ENCODE measurements around the gene KLHL42.
"Not testable (repeated sequence)": the region's sequence is repeated elsewhere in the genome, so short reads cannot be mapped to it uniquely, and the experiment has no call there.

Gene KLHL42, protein sequence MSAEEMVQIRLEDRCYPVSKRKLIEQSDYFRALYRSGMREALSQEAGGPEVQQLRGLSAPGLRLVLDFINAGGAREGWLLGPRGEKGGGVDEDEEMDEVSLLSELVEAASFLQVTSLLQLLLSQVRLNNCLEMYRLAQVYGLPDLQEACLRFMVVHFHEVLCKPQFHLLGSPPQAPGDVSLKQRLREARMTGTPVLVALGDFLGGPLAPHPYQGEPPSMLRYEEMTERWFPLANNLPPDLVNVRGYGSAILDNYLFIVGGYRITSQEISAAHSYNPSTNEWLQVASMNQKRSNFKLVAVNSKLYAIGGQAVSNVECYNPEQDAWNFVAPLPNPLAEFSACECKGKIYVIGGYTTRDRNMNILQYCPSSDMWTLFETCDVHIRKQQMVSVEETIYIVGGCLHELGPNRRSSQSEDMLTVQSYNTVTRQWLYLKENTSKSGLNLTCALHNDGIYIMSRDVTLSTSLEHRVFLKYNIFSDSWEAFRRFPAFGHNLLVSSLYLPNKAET

DNA sequence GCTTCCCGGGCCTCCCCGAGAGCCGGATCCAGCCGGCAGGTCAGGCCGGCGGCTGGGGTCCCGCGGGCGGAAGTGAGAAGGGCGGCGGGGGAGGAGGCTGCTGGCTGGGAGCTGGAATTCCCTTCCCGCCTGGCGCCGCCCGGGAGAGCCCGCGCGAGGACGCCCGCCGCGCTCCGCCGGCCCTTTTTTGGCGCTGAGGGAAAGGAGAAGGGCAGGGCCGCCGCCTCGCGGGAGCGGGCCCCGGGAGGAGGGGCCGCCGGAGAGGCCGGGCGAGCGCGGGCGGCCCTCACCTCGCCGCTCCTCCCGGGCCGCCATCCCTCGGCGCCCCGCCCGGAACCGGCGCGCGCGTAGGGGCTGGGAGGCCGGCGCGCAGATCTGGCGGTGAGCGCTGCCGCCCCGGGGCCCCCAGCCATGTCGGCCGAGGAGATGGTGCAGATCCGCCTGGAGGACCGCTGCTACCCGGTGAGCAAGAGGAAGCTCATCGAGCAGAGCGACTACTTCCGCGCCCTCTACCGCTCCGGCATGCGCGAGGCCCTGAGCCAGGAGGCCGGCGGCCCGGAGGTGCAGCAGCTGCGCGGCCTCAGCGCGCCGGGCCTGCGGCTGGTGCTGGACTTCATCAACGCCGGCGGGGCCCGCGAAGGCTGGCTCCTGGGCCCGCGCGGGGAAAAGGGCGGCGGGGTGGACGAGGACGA is at the start of gene KLHL42, which contains the start of gene MANSC4:
KLHL42 (plus strand) TSS at position 314 of the 692 bp plus-strand sequence; CDS start at position 412, 98 bp downstream.
MANSC4 (minus strand) TSS at position 317 of the 692 bp plus-strand sequence. CDS start 8,960 bp downstream, outside the sequence.
- DNase-seq (ENCODE audit: low spot score) = peak; percentile 64

DNA sequence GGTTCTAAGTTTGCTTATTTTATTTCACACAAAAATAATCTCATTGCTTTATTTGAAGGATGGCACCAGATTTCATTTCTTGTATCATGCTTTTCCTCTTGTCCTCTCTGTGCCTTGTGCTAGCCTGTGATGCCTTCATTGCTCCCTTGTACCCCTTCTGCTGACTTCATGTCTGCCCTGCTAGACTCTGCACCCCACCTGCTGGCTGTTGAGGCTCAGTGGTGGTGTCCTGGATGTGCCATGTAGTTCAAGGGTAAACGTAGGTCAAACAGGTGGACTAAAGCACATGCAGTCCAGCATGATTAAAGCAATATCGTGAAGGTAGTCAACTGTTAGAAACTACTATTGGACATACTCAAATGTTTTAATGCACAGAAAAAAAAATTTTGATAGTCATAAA is 47.8 kb upstream of the KLHL42 start:
- no peak for DNase-seq (ENCODE audit: low spot score)

DNA sequence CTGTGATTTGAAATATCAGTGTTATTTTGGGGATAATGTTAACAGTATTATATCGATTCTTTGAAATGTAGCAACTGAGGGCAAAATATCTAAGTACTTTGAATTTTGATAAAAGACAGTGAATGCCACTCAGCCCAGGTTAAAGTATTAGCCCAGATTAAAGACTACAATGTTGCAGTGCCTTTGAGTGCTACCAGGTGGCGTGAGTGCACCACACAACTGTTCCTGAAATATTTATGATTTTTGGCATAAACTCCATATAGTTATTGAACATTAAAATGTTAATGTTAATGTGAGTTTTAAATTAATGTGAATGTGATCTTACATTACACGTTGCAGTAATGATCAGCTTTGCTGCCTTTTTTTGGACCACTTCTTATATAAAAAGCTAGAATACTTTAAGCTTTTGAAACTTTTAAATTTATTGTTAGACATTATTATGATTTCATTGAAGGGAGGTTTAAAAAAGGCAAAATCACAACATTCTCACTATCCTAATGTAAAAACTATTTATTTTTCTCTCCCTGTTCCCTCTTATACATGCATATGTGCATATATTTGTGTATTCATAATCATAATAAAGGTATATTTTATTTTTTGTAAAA is 46.9 kb upstream of the KLHL42 start:
- DNase-seq (ENCODE audit: low spot score) = no peak

DNA sequence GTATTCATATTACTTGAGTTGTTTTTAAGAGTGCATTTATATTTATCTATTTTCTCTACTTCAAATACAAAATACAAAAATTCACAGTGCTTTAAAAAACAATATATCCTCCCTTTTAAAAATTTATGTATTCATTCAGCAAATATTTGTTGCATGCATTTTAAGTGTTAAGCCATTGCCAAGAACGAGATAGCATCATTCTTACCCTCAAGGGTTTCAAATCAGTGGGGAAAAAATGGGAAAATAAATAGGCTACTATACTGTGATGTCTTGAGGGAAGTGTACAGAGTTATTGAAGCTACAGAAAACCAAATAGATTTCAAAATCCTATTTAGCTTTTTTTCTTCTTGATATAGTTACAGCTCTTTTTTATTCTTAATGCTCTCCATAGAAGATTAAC is 46.2 kb upstream of the KLHL42 start:
- DNase-seq (ENCODE audit: low spot score) = no peak

DNA sequence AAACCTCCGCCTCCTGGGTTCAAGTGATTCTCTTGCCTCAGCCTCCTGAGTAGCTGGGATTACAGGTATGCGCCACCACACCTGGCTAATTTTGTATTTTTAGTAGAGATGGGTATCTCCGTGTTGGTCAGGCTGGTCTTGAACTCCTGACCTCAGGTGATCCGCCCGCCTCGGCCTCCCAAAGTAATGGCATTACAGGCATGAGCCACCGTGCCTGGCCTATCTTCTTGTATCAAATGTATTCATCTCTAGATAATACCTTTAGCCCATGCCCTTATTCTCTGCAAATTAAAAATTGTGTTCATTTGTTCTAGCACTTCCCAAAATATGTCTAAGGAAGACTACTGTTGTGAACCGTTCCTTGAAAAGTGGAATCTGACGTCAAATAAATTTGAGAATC is 45.7 kb upstream of the KLHL42 start:
- not testable (repeated sequence) for DNase-seq (ENCODE audit: low spot score)

DNA sequence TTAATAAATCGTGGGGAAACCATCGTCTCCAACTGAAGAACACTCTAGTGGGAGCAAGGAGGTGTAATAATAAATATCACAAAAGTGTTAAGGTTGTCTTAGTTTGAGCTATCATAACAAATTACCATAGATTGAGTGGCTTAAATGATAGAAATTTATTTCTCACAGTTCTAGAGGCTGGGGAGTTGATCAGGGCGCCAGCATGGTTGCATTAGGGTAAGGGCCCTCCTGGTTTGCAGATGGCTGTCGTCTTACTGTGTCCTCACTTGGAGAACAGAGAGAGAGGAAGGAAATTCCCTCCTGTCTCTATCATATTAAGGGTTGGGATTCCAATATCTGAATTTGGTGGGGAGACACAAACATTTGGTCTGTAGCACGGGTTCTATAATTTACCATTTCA is 36.4 kb upstream of the KLHL42 start:
- no peak for DNase-seq (ENCODE audit: low spot score)

DNA sequence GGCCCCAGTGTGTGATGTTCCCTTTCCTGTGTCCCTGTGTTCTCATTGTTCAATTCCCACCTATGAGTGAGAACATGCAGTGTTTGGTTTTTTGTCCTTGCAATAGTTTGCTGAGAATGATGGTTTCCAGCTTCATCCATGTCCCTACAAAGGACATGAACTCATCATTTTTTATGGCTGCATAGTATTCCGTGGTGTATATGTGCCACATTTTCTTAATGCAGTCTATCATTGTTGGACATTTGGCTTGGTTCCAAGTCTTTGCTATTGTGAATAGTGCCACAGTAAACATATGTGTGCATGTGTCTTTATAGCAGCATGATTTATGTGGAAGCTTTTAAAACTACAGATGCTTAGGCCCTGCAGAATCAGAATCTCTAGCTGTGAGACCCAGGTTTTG is 34.3 kb upstream of the KLHL42 start:
- not testable (repeated sequence) for DNase-seq (ENCODE audit: low spot score)

DNA sequence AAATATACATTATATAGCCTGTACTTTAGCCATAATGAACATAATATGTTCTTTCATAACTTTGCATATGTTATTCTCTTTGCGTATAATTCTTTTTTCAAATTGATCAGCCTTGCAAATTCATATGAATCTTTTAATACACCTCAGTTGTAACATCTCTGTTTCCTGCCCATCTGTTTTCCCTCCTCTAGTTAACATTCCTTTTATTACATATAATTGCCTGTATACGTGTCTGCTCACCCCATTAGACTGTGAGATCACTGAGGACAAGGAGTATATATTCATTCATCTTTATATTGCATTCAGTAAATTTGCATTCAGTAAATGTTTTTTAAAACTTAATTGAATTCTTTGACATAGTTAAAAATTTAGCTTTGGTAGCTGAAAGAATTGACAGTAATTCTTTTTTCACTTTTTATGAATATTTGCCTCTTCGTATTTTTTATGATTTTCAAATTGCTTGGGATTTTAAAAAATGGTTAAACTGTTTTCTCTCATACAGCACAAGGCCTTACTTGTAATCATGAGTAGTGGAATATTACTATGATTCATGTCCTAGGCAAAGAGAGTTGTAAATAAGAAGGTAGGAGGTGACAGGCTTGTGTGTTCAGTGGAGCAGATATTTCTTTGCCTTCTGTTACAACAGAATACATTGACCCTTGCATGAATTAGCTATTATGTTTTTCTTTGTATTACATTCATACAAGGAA is 32.8 kb upstream of the KLHL42 start:
- no peak for DNase-seq (ENCODE audit: low spot score)

DNA sequence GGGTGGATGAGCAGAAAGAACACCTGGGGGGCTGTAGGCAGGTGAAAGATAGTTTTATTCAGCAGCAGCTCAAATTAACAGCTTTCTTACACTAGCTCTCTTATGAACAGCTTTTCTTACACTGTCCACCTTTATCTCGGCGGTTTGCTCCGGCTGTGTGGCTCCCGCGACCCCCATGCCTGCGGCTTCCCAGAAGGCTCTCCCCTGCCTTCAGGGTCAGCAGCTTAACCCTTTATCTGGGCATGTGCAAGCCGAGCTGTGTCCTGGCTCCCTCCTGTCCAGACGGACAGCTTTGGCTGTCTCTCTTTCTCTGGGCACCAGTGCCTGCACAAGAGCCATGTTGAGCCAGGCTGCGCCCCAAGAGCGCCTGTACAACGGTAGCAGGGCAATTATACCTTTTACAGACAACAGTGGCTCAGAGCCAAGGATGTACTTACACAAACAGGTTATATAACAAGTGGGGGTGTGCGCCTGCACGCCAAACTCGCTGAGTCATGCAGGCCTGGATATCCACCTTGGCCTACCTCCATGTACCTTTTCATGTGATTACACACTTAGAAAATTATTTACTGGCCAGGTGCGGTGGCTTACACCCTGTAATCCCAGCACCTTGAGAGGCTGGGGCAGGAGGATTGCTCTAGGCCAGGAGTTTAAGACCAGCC is 28.5 kb upstream of the KLHL42 start:
- DNase-seq (ENCODE audit: low spot score) = no peak

DNA sequence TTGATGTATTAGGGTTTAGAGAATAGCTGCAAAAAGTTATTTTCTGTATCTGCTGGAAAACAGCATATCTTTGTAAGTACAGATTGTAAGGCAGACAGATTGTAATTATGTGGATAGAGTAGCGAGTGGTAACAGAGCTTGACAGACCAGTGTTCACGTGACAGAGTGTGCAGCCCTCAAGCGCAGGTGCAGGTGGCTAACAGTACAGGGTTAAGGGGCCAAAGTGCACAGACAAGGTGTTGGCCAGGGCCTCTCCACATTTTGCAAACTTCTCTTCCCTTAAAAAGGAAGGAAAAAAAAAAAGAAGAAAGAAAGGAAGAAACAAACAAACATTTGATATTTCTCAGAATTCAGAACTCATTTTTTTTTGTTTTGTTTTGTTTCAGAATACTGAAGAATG is 25.2 kb upstream of the KLHL42 start:
- no peak for DNase-seq (ENCODE audit: low spot score)

DNA sequence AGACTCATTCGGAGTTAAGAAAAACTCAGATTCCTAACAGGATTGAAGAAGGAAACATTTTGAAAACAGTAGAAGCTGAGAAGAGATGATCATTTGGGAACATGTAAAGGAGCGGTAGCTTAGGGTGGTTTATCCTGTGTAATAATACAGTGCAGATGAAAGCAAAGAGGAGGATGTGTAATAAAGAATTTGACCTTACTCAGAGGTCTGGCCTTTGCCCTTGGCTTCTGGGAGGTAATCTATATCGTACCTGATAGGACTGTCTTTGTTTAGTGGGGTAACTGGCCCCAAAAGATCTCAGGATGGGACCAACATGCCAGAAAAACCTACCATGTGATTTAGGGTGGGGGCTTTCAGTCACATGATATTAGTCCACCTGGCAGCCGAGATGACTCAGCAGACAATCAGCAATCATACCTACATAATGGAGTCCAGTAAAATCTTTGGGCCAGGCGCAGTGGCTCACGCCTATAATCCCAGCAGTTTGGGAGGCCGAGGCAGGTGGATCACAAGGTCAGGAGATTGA is 23.3 kb upstream of the KLHL42 start:
- no peak for DNase-seq (ENCODE audit: low spot score)

DNA sequence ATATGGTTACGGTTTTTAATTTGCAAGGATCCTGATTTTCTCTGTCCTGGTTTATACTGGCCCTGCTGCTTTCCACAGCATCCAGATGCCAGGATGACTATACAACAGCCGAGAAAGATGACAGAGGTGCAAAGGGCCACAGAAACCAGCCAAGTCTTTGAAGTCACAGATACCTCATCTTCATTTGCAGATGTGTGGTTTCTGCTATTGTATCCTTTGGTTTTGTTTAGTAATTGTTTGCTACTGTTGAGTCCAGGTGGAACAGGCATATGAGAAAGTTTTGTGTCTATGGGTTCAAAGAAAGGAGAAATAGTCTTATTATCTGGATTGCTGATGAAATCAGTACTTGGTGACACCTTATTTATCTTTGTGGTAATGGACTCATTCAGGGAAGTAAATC is 17.3 kb upstream of the KLHL42 start:
- no peak for DNase-seq (ENCODE audit: low spot score)

DNA sequence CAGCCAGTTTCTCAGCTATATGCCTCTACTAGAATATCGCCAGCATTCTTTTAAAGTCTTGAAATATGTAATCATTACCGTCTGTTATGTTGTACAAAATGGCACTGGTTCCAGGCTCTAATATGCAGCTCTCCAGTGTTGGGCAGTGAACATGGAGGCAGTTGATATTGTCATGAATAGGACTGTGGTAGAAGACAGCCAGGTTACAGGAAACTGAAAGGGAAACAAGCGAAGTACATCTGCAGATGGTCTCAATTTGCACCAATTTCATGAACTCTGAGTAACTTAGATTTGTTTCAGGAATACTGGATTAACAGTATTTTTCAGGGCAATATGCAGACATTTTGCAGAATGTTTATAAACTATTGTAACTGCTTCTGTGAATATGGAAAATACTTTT is 13.4 kb upstream of the KLHL42 start:
- no peak for DNase-seq (ENCODE audit: low spot score)

DNA sequence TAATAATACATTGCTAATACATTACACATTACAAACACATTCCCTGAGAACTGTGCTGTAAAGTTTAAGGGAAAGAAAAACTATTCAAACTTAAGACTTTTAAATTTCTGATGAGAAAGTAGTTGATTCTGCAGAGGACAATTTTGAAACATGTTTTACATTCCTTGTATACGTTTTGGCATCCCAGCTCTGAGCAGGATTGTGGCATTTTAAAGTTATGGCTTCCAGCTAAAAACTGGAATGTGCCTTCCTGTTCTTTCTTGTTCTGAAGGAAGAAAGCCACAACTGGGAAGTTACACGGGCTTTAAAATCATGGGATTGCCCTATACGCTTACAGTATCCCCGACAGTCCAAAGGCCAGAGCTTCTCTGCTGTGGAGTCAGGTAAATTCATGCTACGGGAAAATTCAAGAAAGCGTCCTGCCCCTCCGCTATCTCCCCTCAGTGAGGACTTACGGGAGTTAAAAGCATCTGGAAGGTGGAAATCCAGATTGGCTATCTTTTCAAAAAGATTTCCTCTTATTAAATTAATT is 10.8 kb upstream of the KLHL42 start:
- DNase-seq (ENCODE audit: low spot score) = no peak

DNA sequence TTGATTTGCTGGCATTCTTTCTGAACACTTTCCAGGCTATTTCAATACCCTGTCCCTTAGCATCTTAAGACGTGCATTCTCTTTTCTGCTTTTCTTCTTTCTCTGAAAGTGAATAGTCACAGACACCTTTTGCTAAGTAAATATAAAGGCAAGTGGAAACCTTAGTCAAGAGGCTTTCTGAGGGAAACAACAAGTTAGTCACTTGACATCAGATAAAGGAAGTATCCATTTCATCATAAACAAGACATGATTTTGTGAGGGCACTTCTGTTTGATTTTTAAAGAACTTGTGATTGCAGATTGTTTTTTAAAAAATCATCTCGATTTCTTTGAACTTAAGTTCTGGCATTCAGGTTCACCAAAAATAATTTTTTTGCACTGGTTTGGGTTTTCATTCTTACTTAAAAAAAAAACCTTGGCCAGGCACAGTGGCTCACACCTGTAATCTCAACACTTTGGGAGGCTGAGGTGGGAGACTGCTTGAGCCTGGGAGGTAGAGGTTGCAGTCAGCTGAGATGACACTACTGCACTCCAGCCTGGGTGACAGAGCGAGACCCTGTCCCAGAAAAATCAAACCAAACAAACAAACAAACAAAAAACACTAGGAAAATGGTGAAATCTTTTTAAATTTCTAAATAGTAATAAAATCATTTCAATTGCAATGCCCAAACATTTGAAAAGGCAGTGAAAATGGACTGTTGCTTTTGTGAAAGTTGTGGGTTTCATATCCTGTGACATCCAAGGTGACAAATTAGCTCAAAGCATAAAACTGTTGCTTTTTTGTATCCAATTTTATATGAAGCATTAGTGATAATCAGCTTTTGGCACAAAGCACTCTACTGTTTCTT is 8.3 kb upstream of the KLHL42 start:
- DNase-seq (ENCODE audit: low spot score) = no peak

DNA sequence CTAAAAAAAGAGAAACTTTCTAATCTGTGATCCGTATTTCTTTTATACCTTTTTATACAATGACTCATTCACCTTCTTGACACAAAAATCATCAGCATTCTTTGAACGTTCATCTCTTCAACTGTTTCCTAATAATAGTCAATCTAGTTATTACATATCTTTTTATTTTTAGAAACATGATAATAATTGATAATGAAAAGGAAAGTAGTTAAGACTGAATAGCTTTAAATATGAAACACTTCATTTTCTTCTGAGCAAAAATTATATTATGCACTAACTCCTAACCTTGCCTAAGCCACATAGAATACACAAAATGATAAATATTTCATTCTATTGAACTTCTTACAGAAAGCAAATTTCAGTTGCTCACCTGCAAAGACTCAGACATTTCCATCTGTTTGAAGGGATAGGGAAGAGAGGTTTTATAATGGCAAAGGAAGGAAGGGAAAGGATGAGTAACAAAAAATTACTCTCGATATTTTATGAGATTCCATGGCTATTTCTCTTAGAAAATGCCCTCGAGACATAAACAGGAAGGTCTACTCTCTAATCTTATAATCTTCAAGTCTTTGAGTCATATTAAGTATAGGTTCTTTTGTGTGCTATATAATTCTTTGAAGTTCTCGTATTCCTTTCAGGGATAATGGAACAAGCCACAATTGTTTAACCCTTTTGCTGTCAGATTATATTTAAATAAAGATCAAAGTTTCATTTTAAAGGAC is 7.5 kb upstream of the KLHL42 start:
- DNase-seq (ENCODE audit: low spot score) = no peak

DNA sequence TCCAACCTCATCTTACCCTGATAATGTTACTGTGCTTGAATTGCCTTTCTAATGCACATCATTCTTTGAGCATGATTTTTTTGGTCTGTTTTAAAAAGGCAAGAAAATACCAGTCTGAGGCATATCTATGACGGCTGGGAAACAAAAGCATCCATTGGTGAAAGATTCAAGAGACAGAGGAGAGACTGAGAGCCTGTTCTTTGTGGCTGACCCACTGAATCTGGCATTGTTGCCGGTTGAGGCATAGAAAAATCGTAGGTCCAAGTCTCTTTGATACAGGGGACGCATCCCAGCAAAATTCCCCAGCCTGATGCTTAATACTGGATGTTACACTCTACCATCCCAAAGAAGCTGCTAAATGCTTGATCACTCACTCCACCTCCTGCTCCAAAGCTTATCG is 2.9 kb upstream of the KLHL42 start:
- DNase-seq (ENCODE audit: low spot score) = no peak

DNA sequence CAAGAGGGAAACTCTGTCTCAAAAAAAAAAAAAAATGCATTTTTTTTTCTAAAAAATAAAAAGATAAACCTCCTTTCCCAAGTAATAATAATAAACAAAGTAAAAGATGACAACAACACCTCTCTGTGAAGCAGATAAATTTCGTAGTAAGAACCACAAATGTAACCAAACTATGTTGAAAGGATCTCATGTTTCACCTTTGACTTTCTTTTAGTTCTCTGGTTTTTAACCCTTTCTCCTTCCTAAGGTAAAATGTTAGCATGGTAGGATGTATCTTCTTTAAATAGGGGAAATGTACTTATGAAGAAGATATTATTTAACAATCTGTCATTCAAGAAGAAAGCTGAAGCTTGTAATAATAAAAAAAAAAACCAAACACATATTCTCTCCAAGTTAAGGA is 1.8 kb upstream of the KLHL42 start:
- DNase-seq (ENCODE audit: low spot score) = no peak

DNA sequence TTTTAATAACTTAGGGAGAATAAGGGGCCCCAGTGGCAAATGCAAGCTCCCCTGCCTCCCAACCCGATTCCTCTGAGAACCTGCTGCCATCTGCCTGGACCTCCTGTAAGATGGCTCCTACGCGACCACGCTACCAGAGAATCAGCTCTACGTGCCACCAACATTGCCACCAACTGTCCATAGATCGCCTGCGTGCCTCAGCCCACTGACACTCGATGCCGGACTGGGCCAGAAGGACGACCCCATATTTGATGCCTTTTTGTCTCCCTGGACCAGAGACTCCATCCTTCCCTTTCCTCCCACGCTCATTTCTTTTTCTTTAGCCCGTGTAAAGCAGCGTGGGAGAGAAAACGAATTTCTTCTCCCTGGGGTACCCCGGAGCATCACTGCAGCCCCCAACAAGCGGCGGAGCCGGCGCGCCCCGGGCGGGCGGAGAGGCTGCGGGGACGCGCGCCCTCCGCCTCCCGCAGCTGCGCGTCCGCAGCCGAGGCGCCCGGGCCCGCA is 565 bp upstream of the KLHL42 start:
- DNase-seq (ENCODE audit: low spot score) = peak; percentile 20

Measured in HuH-7.5 (cell line).